ENCODE measurements around the gene CREM. TPM values are rescaled to one million over a fixed set of nuclear protein-coding genes. Genes with fewer than 3 reads are reported as not detected.
A peak's percentile ranks its signal among the peaks of the same experiment; 100 is the strongest.

The CREM gene
- total RNA-seq, 1 donor from 2014 or later, result 189 TPM

DNA sequence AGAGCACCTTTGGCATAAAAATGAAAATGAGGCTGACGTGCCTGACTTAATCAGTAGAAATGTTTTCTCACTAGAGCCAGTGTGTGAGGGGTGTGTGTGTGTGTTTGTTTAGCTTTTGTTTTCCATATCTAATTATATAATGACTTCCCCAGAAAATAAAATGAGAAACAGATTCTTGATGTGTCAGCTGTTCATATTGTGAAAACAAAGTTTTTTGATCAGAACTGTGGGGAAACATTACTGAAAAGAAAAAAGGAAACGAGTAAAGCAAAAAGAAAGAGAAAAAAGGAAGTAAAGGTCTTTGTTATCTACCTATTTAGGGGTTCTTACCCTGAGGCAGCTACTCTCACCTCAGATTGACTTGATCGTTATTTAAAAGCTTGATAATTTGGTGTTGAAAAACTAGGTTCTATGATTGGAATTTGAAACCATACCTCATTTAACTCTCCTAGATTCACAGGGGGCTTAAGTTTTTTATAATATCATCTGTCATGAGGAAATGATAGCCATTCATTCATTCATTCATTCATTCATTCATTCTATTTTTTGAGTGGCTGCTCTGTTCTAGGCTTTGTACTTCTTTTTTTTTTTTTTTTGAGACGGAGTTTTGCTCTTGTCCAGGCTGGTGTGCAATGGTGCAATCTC is 58.0 kb downstream of the CREM start:
- Mint-ChIP-seq H3K27me3 (ENCODE audit: low read depth) (no peaks in the 10 kb centered on the region), H3K36me3 (ENCODE audit: low read depth) (peaks cover 15% of the 10 kb centered on the region), H3K27ac (no peak overlapping the region), H3K4me3 (ENCODE audit: low read depth) (no peak overlapping the region), H3K4me1 (ENCODE audit: low read depth) (peaks cover 10% of the 10 kb centered on the region), H3K9me3 (no peaks in the 10 kb centered on the region)
- no peak for DNase-seq (ENCODE audit: low spot score)
- intact Hi-C loops (cut with micrococcal nuclease), result no loop called here

DNA sequence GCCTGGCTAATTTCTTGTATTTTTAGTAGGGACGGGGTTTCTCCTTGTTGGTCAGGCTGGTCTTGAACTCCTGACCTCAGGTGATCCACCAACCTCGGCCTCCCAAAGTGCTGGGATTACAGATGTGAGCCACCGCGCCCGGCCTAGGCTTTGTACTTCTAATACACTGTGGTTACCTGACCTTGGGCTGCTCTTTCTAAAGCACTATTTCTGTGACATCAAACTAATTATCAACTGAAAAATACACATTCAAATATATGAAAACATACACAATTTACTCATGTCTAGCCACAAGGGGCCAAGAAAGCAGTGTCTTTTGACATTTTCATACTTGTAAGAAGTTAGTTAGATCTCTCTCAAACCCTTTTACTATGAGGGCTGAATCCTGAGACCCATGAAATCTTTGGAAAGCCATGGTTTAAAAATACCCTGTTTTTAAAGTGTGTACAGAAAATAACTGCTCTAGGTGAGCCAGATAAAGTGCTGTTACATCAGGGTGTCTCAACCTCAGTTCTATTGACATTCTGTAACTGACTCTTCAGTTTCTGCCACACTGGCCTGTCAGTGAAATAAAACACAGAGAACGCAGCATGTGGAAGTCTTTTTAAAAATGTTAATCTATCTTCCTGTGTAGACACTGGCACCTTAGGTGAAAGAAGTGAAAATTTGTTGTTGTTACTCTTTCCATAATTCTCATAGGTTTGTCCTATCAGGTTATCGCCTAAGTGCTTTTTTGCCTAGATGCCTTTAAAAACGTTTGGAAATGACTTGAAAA is 58.8 kb downstream of the CREM start:
- no peak for DNase-seq (ENCODE audit: low spot score)
- Mint-ChIP-seq H3K4me3 (ENCODE audit: low read depth) (no peak overlapping the region), H3K27me3 (ENCODE audit: low read depth) (no peaks in the 10 kb centered on the region), H3K36me3 (ENCODE audit: low read depth) (peaks cover 11% of the 10 kb centered on the region), H3K4me1 (ENCODE audit: low read depth) (peaks cover 10% of the 10 kb centered on the region), H3K9me3 (no peaks in the 10 kb centered on the region), H3K27ac (no peak overlapping the region)
- intact Hi-C loops (cut with micrococcal nuclease), result no loop called here

DNA sequence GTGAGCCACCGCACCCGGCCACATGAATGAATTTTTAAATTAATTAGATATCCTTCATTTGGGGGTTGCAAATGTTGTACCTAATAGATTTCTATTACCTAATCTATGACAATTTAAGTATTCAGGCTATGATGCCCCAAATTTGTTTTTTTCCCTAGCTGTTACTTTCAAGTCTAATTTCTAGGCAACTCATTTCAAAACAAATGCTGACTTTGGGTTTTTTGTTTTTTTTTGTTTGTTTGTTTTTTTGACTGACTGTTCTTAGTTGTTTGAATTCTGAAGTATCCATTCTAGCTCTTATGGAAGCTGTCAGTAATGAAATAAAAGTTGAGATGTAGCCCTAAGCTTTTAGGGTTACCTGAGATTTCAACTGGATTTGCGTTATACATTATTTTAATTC is 62.3 kb downstream of the CREM start:
- Mint-ChIP-seq H3K4me1 (ENCODE audit: low read depth) (peaks cover 27% of the 10 kb centered on the region), H3K27me3 (ENCODE audit: low read depth) (no peaks in the 10 kb centered on the region), H3K36me3 (ENCODE audit: low read depth) (peaks cover 9% of the 10 kb centered on the region), H3K4me3 (ENCODE audit: low read depth) (no peak overlapping the region), H3K9me3 (no peaks in the 10 kb centered on the region), H3K27ac (no peak overlapping the region)
- DNase-seq (ENCODE audit: low spot score), result no peak
- intact Hi-C loops (cut with micrococcal nuclease), result no loop called here

DNA sequence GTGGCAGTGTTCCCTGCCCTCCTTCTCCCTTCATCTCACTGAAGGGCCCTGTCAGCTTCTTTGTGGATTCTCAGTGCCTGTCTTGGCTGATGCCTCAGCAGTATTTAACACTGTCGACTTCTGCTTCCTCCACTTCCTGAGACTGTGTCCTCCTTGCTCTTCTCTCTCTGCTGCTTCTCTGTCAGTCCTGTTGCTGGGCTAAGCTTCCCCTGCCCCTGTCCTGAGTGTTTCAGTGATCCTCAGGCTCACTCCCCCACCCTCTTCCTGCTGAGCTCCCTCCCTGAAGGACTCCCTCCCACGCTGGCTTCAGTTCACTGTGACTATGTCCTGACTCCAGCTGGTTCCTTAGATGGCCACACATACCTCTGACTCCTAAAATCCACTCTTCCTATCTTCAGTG is 64.9 kb downstream of the CREM start:
- H3K4me1 Mint-ChIP-seq (ENCODE audit: low read depth), result peaks cover 31% of the 10 kb centered on the region
- H3K9me3 Mint-ChIP-seq, result no peaks in the 10 kb centered on the region
- no peak for DNase-seq (ENCODE audit: low spot score)
- no peaks in the 10 kb centered on the region for H3K27me3 Mint-ChIP-seq (ENCODE audit: low read depth)
- H3K4me3 Mint-ChIP-seq (ENCODE audit: low read depth), result peak overlapping the region; percentile 10
- intact Hi-C loops (cut with micrococcal nuclease), result no loop called here
- H3K36me3 Mint-ChIP-seq (ENCODE audit: low read depth), result peaks cover 16% of the 10 kb centered on the region
- peak overlapping the region; percentile 68 for H3K27ac Mint-ChIP-seq

DNA sequence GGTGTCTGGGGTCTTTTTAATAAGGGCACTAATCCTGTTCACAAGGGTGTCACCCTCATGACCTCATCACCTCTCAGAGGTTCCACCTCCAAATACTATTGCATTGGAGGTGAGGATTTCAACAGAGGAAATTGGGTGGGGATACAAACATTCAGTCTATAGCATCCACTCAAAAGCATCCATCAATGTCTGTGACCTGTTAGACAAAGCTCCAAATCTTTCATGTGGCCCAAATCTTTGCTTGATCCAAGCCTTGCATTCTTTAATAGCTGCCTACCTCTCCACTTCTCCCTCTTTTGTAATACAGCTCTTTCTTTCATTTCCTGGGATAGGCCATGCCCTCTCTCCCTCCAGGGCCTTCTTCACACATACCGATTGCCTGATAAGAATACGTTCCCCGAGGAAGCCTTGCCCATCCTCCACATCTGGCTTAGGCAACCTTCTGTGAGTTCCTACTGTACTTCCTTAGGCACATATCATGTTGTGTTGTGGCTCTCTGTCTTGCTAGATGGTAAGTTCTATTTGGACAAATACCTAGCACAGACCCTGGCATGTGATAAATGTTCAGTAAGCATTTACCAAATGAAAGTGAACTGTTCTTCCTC is 66.1 kb downstream of the CREM start:
- no peak for DNase-seq (ENCODE audit: low spot score)
- Mint-ChIP-seq H3K4me3 (ENCODE audit: low read depth) (no peak overlapping the region), H3K27me3 (ENCODE audit: low read depth) (no peaks in the 10 kb centered on the region), H3K27ac (peak overlapping the region; percentile 68), H3K36me3 (ENCODE audit: low read depth) (peaks cover 19% of the 10 kb centered on the region), H3K4me1 (ENCODE audit: low read depth) (peaks cover 34% of the 10 kb centered on the region), H3K9me3 (no peaks in the 10 kb centered on the region)
- intact Hi-C loops (cut with micrococcal nuclease), result no loop called here

DNA sequence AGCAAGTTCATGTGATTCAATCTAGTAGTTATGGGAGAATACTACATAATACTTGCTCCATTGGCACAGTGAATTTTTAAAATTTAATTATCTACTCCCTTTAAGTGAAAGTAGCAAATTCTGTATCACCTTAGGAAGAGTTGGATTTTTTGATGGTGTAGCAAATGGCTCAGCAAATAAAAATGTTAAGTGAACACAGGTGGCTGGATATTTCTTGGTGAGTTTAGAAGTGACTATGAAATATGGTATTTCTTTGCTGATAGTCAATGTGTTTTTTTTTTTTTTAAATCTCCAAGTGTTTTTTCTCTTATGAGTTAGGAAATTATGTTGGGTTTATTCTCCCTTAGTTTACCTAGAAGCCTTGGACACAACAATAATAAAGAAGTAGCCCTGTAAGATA is 67.8 kb downstream of the CREM start:
- no peak for DNase-seq (ENCODE audit: low spot score)
- Mint-ChIP-seq H3K4me1 (ENCODE audit: low read depth) (peaks cover 38% of the 10 kb centered on the region), H3K4me3 (ENCODE audit: low read depth) (no peak overlapping the region), H3K27me3 (ENCODE audit: low read depth) (no peaks in the 10 kb centered on the region), H3K27ac (peak overlapping the region; percentile 63), H3K9me3 (no peaks in the 10 kb centered on the region), H3K36me3 (ENCODE audit: low read depth) (peaks cover 28% of the 10 kb centered on the region)
- intact Hi-C loops (cut with micrococcal nuclease), result no loop called here

DNA sequence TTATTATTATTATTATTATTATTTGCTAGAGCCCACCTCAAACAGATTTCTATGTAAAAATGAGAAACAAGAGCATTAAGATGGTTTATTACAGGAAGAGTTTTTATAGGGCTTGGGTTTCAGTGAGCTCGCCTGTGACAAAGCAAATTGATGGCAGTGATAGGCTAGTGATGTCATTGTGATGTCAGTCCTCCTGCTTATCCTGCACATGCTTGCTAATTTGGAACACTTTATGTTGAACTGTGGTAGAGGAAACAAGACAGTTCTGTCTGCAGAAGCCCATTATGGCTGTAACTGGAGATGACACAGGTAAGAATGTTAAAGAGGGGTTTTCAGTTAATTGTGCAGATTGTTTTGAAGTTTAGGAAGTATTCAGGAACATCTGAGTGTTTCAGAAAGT is 68.3 kb downstream of the CREM start:
- DNase-seq (ENCODE audit: low spot score), result peak; percentile 41
- Mint-ChIP-seq H3K4me3 (ENCODE audit: low read depth) (peak overlapping the region; percentile 95), H3K27me3 (ENCODE audit: low read depth) (no peaks in the 10 kb centered on the region), H3K4me1 (ENCODE audit: low read depth) (peaks cover 38% of the 10 kb centered on the region), H3K9me3 (no peaks in the 10 kb centered on the region), H3K36me3 (ENCODE audit: low read depth) (peaks cover 30% of the 10 kb centered on the region), H3K27ac (peak overlapping the region; percentile 99)
- intact Hi-C loops (cut with micrococcal nuclease), result loop anchor here (1.0 kb wide), 5 partner anchors 13 to 68 kb away; no protein-coding TSS in a partner anchor

DNA sequence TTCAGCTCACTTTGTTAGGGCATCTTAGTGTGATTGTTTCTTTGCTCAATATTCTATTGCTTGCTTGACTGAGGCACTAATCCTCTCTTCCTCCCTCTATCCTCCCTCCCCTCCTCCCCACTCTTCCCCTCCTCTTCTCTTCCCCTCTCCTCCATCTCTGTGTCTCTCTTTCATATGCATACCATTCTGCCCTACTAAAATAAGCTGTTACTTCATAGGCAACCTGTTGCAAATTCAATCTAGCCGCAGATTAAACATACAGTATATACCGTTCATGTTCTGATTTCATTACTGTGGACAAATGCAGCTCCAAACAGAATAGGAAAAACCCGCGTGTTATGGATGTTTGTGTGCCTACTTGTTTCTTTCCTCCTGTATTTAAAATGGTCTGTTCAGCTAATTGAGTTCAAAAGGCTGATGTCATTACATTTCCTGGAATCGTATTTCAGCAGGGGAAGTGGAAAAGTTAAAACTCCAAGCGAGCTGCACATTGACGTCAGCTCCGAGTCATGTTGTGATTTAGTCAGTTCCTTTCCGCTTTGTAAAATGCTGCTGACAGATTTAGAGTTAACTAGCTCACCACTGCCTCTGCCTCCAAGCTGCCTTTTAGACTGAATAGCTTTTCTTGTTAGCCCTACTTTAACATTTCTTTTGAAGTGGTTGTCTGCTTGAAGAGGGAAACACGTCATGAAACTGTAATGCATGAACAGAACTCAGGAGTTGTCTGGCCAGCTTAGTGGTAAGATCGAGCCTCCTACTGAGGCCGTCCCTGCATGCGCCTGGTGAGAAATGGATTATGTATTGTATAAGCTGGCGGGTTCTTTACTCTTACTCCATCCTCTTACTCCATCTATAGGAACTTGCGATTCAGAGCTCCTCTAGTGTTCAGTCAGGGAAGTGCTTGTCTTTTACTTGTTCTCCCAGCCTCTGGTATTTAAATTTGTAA is 69.0 kb downstream of the CREM start:
- intact Hi-C loops (cut with micrococcal nuclease), result loop anchor here (1.0 kb wide), 6 partner anchors 13 to 145 kb away; no protein-coding TSS in a partner anchor
- Mint-ChIP-seq H3K27ac (peak overlapping the region; percentile 99), H3K9me3 (no peaks in the 10 kb centered on the region), H3K4me1 (ENCODE audit: low read depth) (peaks cover 44% of the 10 kb centered on the region), H3K36me3 (ENCODE audit: low read depth) (peaks cover 35% of the 10 kb centered on the region), H3K27me3 (ENCODE audit: low read depth) (no peaks in the 10 kb centered on the region), H3K4me3 (ENCODE audit: low read depth) (peak overlapping the region; percentile 95)
- DNase-seq (ENCODE audit: low spot score), result peak; percentile 76

DNA sequence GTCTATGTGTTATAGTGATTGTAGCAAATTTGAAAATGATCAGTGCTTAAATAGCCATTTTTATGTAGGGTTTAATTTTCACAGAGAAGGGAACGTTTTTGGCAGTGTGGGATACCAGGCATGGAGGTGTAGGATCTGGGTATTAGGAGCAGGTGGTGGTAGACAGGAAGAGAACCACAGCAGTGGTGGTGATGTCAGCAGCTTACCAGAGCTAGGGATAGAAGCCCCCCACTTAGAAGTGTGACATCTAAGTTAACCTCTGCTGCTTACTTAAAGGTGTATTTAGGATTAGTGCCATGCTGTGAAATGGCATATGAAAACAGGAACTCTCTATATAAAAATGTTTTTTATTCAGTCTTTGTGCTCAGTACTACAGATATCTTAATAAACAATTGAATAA is 73.8 kb downstream of the CREM start:
- H3K27ac Mint-ChIP-seq, result peak overlapping the region; percentile 65
- no peaks in the 10 kb centered on the region for H3K9me3 Mint-ChIP-seq
- DNase-seq (ENCODE audit: low spot score), result no peak
- intact Hi-C loops (cut with micrococcal nuclease), result no loop called here
- peak overlapping the region; percentile 63 for H3K4me3 Mint-ChIP-seq (ENCODE audit: low read depth)
- no peaks in the 10 kb centered on the region for H3K27me3 Mint-ChIP-seq (ENCODE audit: low read depth)
- H3K36me3 Mint-ChIP-seq (ENCODE audit: low read depth), result peaks cover 58% of the 10 kb centered on the region
- H3K4me1 Mint-ChIP-seq (ENCODE audit: low read depth), result peaks cover 49% of the 10 kb centered on the region

DNA sequence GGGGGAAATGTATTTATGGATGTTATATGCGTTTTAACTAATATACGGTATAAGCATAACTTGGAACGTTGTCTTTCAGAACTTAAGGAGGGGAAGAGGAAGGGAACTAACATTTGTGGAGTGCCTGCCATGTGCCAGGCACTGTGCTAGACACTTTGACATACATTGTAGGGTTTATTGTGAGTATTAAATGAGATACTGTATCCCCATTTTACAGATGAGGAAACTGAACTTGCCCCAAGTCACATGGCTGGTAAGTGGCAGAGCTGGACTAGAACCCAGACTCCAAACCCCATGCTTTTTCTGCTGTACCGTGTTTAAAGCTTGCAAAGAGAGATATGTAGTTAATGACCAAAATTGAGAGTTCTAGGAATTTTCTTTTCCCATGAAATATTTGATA is 74.6 kb downstream of the CREM start:
- Mint-ChIP-seq H3K36me3 (ENCODE audit: low read depth) (peaks cover 57% of the 10 kb centered on the region), H3K4me3 (ENCODE audit: low read depth) (peak overlapping the region; percentile 23), H3K27me3 (ENCODE audit: low read depth) (no peaks in the 10 kb centered on the region), H3K9me3 (no peaks in the 10 kb centered on the region), H3K27ac (peak overlapping the region; percentile 70), H3K4me1 (ENCODE audit: low read depth) (peaks cover 47% of the 10 kb centered on the region)
- no peak for DNase-seq (ENCODE audit: low spot score)
- intact Hi-C loops (cut with micrococcal nuclease), result no loop called here

DNA sequence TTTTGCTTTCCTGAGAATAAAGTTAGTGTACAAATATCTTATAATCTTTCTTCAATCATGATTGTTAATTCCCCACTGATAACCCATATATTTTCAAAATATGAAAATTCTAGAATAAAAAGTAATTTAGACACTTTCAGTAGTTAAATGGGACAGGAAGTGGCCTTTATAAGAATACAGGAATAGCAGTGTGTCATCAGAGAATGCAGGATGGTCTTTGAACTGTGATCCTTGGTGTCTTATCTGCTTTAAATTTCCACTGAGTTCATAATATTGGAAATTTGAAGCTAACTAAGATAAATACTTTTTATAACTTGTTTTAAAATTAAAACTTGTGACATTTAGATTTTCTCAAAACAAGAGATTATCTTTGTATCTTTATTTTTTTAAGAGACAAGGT is 75.4 kb downstream of the CREM start:
- DNase-seq (ENCODE audit: low spot score), result no peak
- Mint-ChIP-seq H3K4me3 (ENCODE audit: low read depth) (no peak overlapping the region), H3K9me3 (no peaks in the 10 kb centered on the region), H3K27ac (peak overlapping the region; percentile 70), H3K4me1 (ENCODE audit: low read depth) (peaks cover 53% of the 10 kb centered on the region), H3K27me3 (ENCODE audit: low read depth) (no peaks in the 10 kb centered on the region), H3K36me3 (ENCODE audit: low read depth) (peaks cover 63% of the 10 kb centered on the region)
- intact Hi-C loops (cut with micrococcal nuclease), result no loop called here

DNA sequence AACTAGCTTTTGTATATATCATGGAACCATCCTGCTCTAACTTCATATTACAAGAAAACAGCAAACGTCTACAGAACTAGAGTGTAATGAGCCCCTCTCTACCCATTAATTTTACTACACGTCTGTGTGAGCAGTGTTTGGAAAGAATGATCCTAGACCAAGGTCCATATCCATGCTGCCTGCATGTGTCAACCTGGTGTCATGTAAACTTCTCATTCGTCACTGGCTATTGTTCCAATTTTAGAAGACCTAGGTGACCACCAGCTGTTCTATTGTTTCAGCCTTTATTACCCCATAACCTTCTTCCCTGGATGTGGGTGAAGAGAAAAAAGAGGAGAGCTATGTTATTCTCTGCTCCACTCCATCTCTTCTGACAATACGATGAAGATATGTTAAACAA is 77.1 kb downstream of the CREM start:
- H3K4me3 Mint-ChIP-seq (ENCODE audit: low read depth), result peak overlapping the region; percentile 30
- H3K36me3 Mint-ChIP-seq (ENCODE audit: low read depth), result peaks cover 65% of the 10 kb centered on the region
- DNase-seq (ENCODE audit: low spot score), result no peak
- intact Hi-C loops (cut with micrococcal nuclease), result no loop called here
- no peaks in the 10 kb centered on the region for H3K9me3 Mint-ChIP-seq
- H3K4me1 Mint-ChIP-seq (ENCODE audit: low read depth), result peaks cover 55% of the 10 kb centered on the region
- no peaks in the 10 kb centered on the region for H3K27me3 Mint-ChIP-seq (ENCODE audit: low read depth)
- peak overlapping the region; percentile 55 for H3K27ac Mint-ChIP-seq

Data from activated T-helper 2 cell treated with anti-CD3 and anti-CD28 coated beads, Interferon-gamma antibody, Interleukin-2, Interleukin-4, amounts not matched to agents 10 μg/mL and 5 μg/mL and 100 μg/mL, durations not matched to agents 14 hours and 24 hours and 36 hours (primary cell).